GM18870 (cell line): ENCODE measurements around the gene CDK5R1.
"Not testable (repeated sequence)": the region's sequence is repeated elsewhere in the genome, so short reads cannot be mapped to it uniquely, and the experiment has no call there.

Experiments
- ATAC-seq: cut with Tn5 transposase; IDR thresholded peaks from one replicate; pipeline ENCODE4 v1.9.1; 2021; ENCODE audit warnings: moderate library complexity; ENCODE audit not compliant: unreplicated experiment

The CDK5R1 gene

GRCh38 chr17:32486701-32487472 is at the start of gene CDK5R1:
CDK5R1 (plus strand) TSS chr17:32486993; CDS start chr17:32487621, 628 bp downstream.
- ATAC-seq, result no peak

DNA sequence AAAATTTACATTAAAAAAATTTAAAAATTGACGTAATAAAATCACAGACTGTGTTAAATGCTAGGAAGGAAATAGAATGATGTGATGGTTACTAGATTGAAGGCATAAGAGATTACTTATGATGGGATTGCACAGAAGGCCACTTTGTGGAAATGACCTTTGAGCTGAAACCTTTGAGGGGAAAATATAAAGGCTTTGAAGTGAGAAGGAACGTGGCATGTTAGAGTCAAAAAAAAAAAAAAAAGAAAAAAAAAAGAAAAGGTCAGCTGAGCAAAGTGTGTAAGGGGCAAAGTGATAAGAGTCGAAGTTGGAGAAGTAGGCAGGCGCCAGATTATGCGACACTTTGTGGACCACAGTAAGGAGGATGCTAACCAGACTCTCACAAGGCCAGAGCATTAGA is 46.1 kb upstream of the CDK5R1 start:
- no peak for ATAC-seq

DNA sequence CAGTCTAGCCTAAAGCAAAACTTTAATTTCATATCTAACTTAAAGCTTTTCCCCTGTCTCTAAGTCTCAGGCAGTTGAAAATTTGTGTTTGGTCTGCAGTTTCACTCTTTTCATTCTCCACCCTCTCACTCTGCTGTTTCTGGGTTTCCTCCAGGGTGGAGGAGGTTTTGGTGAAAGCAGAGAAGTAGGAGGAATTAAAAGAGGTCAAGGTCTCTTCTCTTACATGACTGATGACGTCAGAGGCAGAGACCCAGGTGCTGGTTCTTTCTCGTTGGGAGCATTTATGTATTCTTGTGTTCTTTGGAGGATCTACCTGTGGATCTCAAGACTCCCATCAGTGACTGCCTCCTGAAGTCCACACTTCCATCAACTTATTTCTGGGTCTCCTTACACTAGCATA is 44.9 kb upstream of the CDK5R1 start:
- ATAC-seq, result no peak

DNA sequence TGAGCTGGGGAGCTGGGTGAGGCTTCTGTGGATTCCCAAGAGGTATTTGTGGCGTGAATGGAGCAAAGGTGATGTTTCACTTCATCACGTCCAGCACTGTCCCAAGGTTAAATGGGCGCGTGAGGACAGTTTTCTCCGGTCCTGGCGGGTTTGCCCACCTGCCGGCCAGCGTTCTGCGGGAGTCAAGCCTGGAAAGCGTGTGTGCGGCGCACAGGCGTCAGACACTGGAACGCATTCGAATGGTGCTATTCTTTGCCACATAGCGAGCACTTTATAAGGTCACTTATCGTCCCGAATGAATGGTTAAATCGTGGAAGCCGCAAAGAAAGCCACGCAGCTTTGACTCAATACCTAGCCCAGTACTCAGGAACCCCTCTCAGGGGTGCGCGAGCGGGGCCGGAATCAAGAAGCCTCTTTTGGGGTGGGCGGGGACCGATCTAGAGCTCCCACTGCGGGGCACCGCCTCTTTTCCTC is 42.9 kb upstream of the CDK5R1 start:
- no peak for ATAC-seq

- peak; percentile 70 for ATAC-seq
Measured at GRCh38 chr17:32444301-32445073, 42.3 kb upstream of the CDK5R1 start, which contains the start of gene PSMD11. PSMD11 (plus strand) TSS chr17:32444510; CDS start chr17:32444524, 14 bp downstream.

GRCh38 chr17:32445074-32445415 is 41.7 kb upstream of the CDK5R1 start:
- ATAC-seq, result peak; percentile 16

- no peak for ATAC-seq
Measured at GRCh38 chr17:32445497-32445896, 41.3 kb upstream of the CDK5R1 start.

DNA sequence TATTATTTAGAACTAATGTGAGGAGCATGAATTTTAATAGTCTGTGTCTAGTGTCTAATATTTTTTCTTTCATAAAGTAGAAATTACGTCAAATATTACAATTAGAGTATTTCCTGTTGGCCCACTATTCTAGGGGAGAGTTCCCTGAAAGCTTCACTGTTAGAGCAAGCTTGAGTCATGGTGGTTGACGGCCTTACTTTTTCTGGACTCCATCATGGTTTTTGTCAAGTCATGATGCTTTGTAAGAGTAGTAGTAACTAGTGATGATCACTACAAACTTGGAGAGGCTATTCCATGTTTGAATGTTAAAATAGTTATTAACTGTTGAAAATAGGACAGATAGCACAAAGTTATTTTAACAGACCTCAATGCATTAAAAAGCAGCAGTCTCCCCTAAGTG is 40.8 kb upstream of the CDK5R1 start:
- no peak for ATAC-seq

GRCh38 chr17:32446949-32447348 is 39.8 kb upstream of the CDK5R1 start:
- no peak for ATAC-seq

GRCh38 chr17:32449963-32450362 is 36.8 kb upstream of the CDK5R1 start:
- ATAC-seq, result no peak

DNA sequence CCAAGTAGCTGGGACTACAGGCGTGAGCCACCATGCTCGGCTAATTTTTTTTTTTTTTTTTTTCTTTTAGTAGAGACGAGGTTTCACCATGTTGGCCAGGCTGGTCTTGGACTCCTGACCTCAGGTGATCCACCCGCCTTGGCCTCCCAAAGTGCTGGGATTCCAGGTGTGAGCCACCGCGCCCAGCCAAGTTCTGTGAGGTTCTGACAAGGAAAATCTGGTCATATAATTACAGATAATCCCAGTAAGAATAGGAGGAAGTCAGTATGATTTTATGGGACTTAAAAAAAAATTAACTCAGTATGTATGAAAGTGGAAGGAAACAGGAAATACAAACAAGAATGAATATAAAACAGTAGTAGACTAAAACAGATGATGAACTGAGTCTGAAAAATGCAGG is 36.4 kb upstream of the CDK5R1 start:
- ATAC-seq, result not testable (repeated sequence)

DNA sequence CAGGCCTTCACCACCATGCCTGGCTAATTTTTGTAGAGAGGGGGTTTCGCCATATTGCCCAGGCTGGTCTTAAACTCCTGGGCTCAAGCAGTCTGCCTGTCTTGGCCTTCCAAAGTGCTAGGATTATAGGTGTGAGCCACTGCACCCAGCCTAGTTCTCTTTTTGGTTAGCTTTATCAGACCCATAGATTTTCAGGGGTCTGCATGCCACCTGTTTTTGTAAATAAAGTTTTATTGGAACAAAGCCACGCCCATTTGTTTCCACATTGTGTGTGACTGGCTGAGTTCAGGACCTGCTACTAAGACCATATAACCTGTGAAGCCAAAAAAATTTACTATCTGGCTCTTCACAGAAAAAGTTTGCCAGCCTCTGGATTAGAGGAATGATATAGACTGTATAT is 34.9 kb upstream of the CDK5R1 start:
- ATAC-seq, result no peak

DNA sequence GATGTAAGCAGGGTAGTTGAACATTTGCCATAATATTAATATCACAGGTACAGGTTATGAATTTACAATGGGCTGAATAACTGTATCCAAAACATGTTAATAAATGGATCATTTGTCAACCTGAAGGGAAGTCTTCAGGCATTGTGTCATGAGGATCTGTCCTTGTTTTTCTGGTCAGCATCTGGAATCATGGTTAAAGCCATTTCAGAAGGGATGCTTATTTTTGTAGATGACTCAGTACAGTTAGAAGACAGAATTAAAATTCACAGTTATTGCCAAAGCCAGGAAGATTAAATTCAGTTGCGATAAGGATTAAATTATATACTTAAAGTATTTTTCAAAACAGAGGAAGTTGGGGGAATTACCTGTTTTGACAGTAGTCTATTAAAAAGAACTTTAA is 34.5 kb upstream of the CDK5R1 start:
- ATAC-seq, result no peak

- ATAC-seq, result no peak
Measured at GRCh38 chr17:32453370-32453769, 33.4 kb upstream of the CDK5R1 start.

DNA sequence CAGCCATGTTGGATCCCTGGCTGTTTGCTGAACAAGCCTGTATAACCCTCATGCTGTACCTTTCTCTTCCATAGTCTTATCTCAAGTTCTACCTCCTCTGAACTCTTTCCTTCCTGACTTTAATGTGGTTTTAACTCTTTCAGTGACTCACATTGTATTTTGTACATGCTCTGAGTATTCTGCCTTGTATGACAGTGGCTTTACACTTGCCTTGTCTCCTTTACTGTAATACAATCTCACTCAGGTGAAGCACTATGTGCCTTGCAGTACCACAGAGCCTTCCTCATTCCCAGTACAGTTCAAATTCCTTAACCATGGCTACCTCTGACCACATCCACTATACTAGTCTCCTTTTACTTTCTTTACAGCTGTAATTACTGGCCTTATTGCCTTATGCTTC is 28.4 kb upstream of the CDK5R1 start:
- ATAC-seq, result no peak

DNA sequence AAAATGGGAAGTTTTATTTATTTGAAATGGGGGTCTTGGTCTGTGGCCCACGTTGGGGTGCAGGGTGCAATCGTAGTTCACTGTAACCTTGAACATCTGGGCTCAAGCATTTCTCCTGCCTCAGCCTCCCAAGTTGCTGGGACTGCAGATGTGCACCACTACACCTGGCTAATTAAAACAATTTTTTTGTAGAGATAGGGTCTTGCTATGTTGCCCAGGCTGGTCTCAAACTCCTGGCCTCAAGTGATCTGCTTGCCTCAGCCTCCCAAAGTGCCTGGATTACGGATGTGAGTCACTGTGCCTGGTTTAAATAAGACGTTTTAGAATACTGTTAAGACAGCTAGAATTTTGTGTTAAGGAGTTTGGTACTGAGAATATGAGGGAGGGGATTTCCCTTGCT is 26.7 kb upstream of the CDK5R1 start:
- ATAC-seq, result no peak

DNA sequence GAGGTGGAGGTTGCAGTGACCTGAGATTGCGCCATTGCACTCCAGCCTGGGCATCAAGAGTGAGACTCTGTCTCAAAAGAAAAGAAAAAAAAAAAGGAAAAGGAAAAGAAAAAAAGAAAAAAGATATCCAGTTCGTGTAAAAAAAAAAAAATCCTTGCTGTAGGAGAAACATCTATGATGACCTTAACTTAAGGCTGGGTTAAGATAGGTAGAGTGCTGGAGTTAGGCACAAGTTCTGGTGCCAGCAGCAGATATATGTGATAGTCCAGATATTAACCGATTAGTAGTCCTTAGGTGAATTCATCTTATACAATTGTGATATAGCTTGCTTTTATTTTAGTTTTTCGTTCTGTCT is 25.3 kb upstream of the CDK5R1 start:
- no peak for ATAC-seq

DNA sequence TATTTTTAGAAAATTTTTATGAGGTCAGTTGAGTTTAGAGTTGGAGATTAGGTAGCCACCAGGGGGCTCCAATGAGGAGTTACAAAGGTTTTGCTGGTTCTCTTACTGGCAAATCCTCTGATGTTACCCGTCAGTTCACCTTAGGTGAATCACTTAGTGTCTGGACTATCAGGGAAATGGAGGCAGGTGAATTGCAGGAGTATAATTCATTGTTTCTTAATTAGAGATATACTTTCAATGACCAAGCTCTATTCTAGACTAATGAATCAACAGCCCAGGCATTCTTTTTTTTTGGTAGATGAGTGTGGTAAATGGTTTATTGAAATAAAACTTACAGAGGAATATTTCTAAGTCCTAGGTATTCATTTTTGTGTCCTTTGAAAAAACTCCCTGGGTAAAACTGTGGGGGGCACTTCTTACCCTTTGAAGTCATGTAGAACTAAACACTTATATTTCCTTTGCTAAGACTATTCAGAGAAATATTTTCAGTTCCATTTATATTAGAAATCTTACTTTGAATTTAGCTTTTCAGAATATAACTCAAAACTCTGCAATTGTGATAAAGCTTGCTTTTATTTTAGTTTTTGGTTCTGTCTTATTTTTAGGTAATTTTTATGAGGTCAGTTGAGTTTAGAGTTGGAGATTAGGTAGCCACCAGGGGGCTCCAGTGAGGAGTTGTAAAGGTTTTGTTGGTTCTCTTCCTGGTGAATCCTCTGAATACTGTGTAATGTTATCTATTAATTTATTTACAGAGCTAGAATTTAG is 24.8 kb upstream of the CDK5R1 start:
- ATAC-seq, result no peak

DNA sequence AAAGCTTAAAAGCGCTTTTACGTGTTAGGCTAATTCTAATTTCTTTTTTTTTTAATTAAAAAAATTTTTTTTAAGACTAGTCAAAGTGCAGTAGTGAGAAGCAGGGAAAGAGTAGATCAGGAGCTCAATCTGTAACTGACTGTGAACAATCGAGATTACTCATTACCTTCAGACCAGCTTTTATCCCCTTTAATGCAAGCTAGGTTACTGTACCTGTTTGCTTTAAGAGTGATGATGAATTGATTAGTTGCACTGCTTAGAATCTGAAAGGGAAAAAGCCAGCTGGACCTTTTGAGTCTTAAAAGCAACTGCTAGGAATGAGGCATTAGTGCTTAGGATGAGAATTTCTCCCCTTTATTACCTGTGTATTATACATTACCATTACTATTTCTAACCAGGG is 23.5 kb upstream of the CDK5R1 start:
- ATAC-seq, result no peak

DNA sequence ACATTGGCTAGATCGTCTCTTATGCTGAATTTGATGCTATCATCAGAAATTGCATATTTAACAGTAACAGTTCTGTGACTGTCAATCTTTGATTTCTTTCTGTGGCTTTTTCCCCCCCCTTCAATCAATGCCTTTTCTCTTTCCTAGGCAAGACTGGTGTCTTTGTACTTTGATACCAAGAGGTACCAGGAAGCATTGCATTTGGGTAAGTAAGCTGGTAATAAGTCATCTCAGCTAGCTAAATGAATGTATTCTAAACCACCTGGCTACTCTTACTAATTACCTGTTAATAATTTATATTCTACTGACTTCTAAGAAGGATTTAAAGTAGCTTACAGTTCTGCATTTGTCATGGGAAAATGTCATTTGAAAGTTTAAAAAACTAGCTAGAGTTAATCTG is 22.4 kb upstream of the CDK5R1 start:
- ATAC-seq, result no peak

- no peak for ATAC-seq
Measured at GRCh38 chr17:32467949-32468348, 18.8 kb upstream of the CDK5R1 start.
